ENCODE data around the gene MAN2C1.
"Not testable (repeated sequence)": the region's sequence is repeated elsewhere in the genome, so short reads cannot be mapped to it uniquely, and the experiment has no call there.

MAN2C1 gene

GRCh38 chr15:75325922-75326321 is 42.5 kb downstream of the MAN2C1 start:
- no peaks in the 10 kb centered on the region for H3K79me2 ChIP-seq (ENCODE audit: low read length)
- H3K9ac ChIP-seq (ENCODE audit: low read length): no peak overlapping the region
- TF ChIP-seq EZH2phosphoT487 (IDR thresholded peaks at IDR 0.05; ENCODE audit: low read length): no peak
- TF ChIP-seq, protein P1, sequence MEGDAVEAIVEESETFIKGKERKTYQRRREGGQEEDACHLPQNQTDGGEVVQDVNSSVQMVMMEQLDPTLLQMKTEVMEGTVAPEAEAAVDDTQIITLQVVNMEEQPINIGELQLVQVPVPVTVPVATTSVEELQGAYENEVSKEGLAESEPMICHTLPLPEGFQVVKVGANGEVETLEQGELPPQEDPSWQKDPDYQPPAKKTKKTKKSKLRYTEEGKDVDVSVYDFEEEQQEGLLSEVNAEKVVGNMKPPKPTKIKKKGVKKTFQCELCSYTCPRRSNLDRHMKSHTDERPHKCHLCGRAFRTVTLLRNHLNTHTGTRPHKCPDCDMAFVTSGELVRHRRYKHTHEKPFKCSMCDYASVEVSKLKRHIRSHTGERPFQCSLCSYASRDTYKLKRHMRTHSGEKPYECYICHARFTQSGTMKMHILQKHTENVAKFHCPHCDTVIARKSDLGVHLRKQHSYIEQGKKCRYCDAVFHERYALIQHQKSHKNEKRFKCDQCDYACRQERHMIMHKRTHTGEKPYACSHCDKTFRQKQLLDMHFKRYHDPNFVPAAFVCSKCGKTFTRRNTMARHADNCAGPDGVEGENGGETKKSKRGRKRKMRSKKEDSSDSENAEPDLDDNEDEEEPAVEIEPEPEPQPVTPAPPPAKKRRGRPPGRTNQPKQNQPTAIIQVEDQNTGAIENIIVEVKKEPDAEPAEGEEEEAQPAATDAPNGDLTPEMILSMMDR (IDR thresholded peaks at IDR 0.05; ENCODE audit: low read length): no peak
- no peak for TF ChIP-seq EZH2 (optimal IDR thresholded peaks at IDR 0.05; ENCODE audit: low read depth, low read length)
- no peaks in the 10 kb centered on the region for H3F3A ChIP-seq (ENCODE audit: insufficient read depth, low read length)
- no peaks in the 10 kb centered on the region for H3K36me3 ChIP-seq (replicated peaks; ENCODE audit: insufficient read depth, low read length)
- H3K4me2 ChIP-seq (ENCODE audit: low read depth, low read length): no peak overlapping the region
- no peaks in the 10 kb centered on the region for H3K27me3 ChIP-seq (replicated peaks; ENCODE audit: insufficient read depth, low read length)
- H3K27ac ChIP-seq (ENCODE audit: low read length): no peak overlapping the region
- H3K4me3 ChIP-seq (ENCODE audit: low read length): no peak overlapping the region
- H3K9me2 ChIP-seq (replicated peaks; ENCODE audit: insufficient read depth, low read length): no peaks in the 10 kb centered on the region
- no peaks in the 10 kb centered on the region for H3K9me3 ChIP-seq (replicated peaks; ENCODE audit: insufficient read depth, low read length)
- no peak overlapping the region for H2AFZ ChIP-seq (ENCODE audit: low read length)
- H4K20me1 ChIP-seq (ENCODE audit: insufficient read depth, low read length): no peaks in the 10 kb centered on the region
- H3K4me1 ChIP-seq (ENCODE audit: low read length): no peaks in the 10 kb centered on the region
- DNase-seq: no peak

DNA sequence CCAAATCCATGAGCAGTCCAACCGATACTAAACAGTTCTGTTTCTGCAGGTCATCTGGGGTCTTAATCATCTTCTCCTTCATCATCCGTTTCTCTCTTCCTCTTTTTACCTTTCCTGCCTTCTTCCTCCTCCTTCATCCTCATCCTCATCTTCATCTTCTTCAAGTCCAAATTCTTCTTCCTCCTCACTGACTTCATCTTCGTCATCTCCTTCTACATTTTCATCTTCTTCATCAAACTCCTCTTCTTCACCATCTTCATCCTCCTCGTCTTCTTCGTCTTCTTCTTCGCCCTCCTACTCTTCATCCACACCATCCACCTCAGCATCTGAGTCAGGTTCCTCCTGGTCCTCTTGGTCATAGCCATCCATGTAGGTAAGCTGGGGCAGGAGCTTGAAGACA is 46.7 kb downstream of the MAN2C1 start:
- Histone ChIP-seq H3K79me2 (ENCODE audit: low read length) (no peaks in the 10 kb centered on the region), H3K27me3 (replicated peaks; ENCODE audit: insufficient read depth, low read length) (no peaks in the 10 kb centered on the region), H3K4me3 (ENCODE audit: low read length) (no peak overlapping the region), H4K20me1 (ENCODE audit: insufficient read depth, low read length) (no peaks in the 10 kb centered on the region), H3K4me1 (ENCODE audit: low read length) (no peaks in the 10 kb centered on the region), H3K9me3 (replicated peaks; ENCODE audit: insufficient read depth, low read length) (no peaks in the 10 kb centered on the region), H3K4me2 (ENCODE audit: low read depth, low read length) (no peak overlapping the region), H3K9ac (ENCODE audit: low read length) (no peak overlapping the region), H3K27ac (ENCODE audit: low read length) (no peak overlapping the region), H2AFZ (ENCODE audit: low read length) (no peak overlapping the region), H3K36me3 (replicated peaks; ENCODE audit: insufficient read depth, low read length) (no peaks in the 10 kb centered on the region), H3K9me2 (replicated peaks; ENCODE audit: insufficient read depth, low read length) (no peaks in the 10 kb centered on the region), H3F3A (ENCODE audit: insufficient read depth, low read length) (no peaks in the 10 kb centered on the region)
- TF ChIP-seq EZH2phosphoT487 (IDR thresholded peaks at IDR 0.05; ENCODE audit: low read length) (no peak), EZH2 (optimal IDR thresholded peaks at IDR 0.05; ENCODE audit: low read depth, low read length) (no peak)
- TF ChIP-seq, protein P1 (IDR thresholded peaks at IDR 0.05; ENCODE audit: low read length): no peak
- DNase-seq: no peak

- not testable (repeated sequence) for H3K36me3 ChIP-seq (replicated peaks; ENCODE audit: insufficient read depth, low read length); H3K79me2 ChIP-seq (ENCODE audit: low read length); H2AFZ ChIP-seq (ENCODE audit: low read length); H3F3A ChIP-seq (ENCODE audit: insufficient read depth, low read length); H3K9me2 ChIP-seq (replicated peaks; ENCODE audit: insufficient read depth, low read length); H3K4me3 ChIP-seq (ENCODE audit: low read length); H3K4me2 ChIP-seq (ENCODE audit: low read depth, low read length); H3K9ac ChIP-seq (ENCODE audit: low read length); H3K9me3 ChIP-seq (replicated peaks; ENCODE audit: insufficient read depth, low read length); DNase-seq; H3K27me3 ChIP-seq (replicated peaks; ENCODE audit: insufficient read depth, low read length); H3K4me1 ChIP-seq (ENCODE audit: low read length); H3K27ac ChIP-seq (ENCODE audit: low read length); H4K20me1 ChIP-seq (ENCODE audit: insufficient read depth, low read length)
Observed at GRCh38 chr15:75319231-75319897, 49.0 kb downstream of the MAN2C1 start.

DNA sequence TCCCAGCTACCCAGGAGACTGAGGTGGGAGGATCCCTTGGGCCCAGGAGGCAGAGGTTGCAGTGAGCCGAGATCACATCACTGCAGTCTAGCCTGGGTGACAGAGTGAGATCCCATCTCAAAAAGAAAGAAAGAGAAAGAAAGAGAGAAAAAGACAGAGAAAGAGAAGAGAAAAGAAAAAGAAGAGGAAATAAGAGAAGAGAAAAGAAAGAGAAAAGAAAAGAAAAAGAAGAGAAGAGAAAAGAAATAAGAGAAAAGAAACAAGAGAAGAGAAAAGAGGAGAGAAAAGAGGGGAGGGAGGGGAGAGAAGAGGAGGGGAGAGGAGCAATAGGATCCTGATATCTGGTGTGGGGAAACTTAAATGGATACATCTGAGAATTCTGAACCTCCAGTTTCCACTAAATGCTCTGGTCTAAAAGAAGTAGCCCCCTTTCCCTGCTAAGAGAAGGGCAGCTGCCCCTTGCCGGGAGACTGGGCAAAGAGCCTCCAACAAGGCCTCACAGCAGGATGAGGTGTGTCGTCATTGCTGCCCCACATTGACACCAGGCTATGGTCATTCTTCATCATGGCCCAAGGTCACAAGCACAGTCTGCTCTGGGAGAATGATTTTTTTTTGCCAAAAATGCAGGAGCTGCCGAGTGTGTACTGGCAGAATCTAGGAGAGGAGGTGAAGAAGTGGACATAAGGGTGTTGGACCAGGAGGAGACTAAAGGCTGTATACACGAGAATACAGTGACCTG is 53.7 kb downstream of the MAN2C1 start:
- Histone ChIP-seq H3K79me2 (ENCODE audit: low read length) (no peaks in the 10 kb centered on the region), H3K27ac (ENCODE audit: low read length) (no peak overlapping the region), H3K4me2 (ENCODE audit: low read depth, low read length) (no peak overlapping the region), H4K20me1 (ENCODE audit: insufficient read depth, low read length) (no peaks in the 10 kb centered on the region), H3K4me1 (ENCODE audit: low read length) (no peaks in the 10 kb centered on the region), H3K36me3 (replicated peaks; ENCODE audit: insufficient read depth, low read length) (no peaks in the 10 kb centered on the region), H3K4me3 (ENCODE audit: low read length) (no peak overlapping the region), H3K9me3 (replicated peaks; ENCODE audit: insufficient read depth, low read length) (no peaks in the 10 kb centered on the region), H3K9me2 (replicated peaks; ENCODE audit: insufficient read depth, low read length) (no peaks in the 10 kb centered on the region), H3K27me3 (replicated peaks; ENCODE audit: insufficient read depth, low read length) (no peaks in the 10 kb centered on the region), H3K9ac (ENCODE audit: low read length) (no peak overlapping the region), H3F3A (ENCODE audit: insufficient read depth, low read length) (no peaks in the 10 kb centered on the region), H2AFZ (ENCODE audit: low read length) (no peak overlapping the region)
- no peak for DNase-seq
- no peak for TF ChIP-seq EZH2phosphoT487 (IDR thresholded peaks at IDR 0.05; ENCODE audit: low read length)
- TF ChIP-seq, protein P1 (IDR thresholded peaks at IDR 0.05; ENCODE audit: low read length): no peak
- no peak for TF ChIP-seq EZH2 (optimal IDR thresholded peaks at IDR 0.05; ENCODE audit: low read depth, low read length)
